H1 (cell line): ENCODE data around the gene INIP.

Experiments used
- CEBPB ChIP-seq: IDR thresholded peaks from 2 replicates; pipeline ENCODE4 v1.6.1; 2012; ENCODE audit warnings: low read depth, low read length
- CREB1 ChIP-seq: IDR thresholded peaks from 2 replicates; pipeline ENCODE4 v1.6.1; 2012; ENCODE audit warnings: inconsistent platforms
- FOSL1 ChIP-seq: IDR thresholded peaks from 2 replicates; pipeline ENCODE4 v1.6.1; 2011; ENCODE audit warnings: mild to moderate bottlenecking, low read depth, low read length, moderate library complexity; ENCODE audit not compliant: insufficient read depth
- RFX5 ChIP-seq: IDR thresholded peaks from 2 replicates; pipeline ENCODE4 v1.6.1; 2011; ENCODE audit warnings: low read depth, low read length, improper control_type of control experiment, borderline replicate concordance
- YY1 ChIP-seq: IDR thresholded peaks from 2 replicates; pipeline ENCODE4 v1.6.1; 2011; ENCODE audit warnings: low read depth, mild to moderate bottlenecking, low read length
- TF ChIP-seq, protein P1 (sequence below), 3 experiments: IDR thresholded peaks; 1 replicate in 2 of 3; 2 replicates in 1 of 3; pipeline versions ENCODE4 v1.5.1 to v1.6.1; 2011; ENCODE audit warnings: low read length in 3 of 3, mild to moderate bottlenecking in 3 of 3, inconsistent platforms in 2 of 3, low read depth in 1 of 3, moderate library complexity in 1 of 3; ENCODE audit not compliant: insufficient read depth in 1 of 3; ENCODE audit errors: control extremely low read depth in 1 of 3

DNA sequence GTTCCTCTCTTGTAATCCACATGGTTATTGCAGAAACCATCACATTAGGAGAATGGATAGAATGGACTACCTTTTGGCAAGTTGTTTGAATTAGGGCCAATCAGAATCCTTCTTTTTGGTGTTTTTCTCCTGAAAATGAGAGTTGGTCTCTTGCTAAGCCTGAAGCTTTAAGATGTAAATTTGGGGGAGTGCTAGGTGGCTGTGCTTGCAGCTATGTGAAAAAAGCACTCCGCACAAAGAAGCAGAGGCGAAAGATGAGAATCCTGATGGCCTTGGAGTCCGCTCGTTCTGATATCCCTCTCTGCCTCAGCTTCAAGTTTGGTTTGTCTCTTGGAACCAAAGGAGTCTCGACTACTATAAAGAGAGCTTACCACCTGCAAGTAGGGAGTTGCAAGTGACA lies 63.6 kb downstream of the INIP start:
- no peak for TF ChIP-seq CEBPB
- TF ChIP-seq, protein P1, sequence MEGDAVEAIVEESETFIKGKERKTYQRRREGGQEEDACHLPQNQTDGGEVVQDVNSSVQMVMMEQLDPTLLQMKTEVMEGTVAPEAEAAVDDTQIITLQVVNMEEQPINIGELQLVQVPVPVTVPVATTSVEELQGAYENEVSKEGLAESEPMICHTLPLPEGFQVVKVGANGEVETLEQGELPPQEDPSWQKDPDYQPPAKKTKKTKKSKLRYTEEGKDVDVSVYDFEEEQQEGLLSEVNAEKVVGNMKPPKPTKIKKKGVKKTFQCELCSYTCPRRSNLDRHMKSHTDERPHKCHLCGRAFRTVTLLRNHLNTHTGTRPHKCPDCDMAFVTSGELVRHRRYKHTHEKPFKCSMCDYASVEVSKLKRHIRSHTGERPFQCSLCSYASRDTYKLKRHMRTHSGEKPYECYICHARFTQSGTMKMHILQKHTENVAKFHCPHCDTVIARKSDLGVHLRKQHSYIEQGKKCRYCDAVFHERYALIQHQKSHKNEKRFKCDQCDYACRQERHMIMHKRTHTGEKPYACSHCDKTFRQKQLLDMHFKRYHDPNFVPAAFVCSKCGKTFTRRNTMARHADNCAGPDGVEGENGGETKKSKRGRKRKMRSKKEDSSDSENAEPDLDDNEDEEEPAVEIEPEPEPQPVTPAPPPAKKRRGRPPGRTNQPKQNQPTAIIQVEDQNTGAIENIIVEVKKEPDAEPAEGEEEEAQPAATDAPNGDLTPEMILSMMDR (IDR thresholded peaks at IDR 0.05; ENCODE audit: control extremely low read depth in 1 of 3, insufficient read depth in 1 of 3, low read depth in 1 of 3, low read length in 3 of 3), result no peak
- TF ChIP-seq RFX5, result no peak
- no peak for TF ChIP-seq FOSL1
- TF ChIP-seq YY1, result no peak
- TF ChIP-seq CREB1, result no peak
